Small intestine (tissue), 7 donors: ENCODE measurements around the gene AQP12B. TPM values are rescaled to one million over a fixed set of nuclear protein-coding genes. Genes with fewer than 3 reads are reported as not detected.
"Not testable (repeated sequence)": the region's sequence is repeated elsewhere in the genome, so short reads cannot be mapped to it uniquely, and the experiment has no call there.

ENCODE experiments used
- DNase-seq, 2 donors: peaks; one replicate each; pipeline versions ENCODE4 v3.0.0 to v3.0.0-alpha.2; 2013
- FAIRE-seq: peaks from 2 replicates; lab custom pipeline; 2012; peaks lifted over from hg19 to GRCh38; lab: Jason Lieb, UNC
- H3K27ac ChIP-seq, 3 donors: one replicate each; pipeline ENCODE4 v1.5.1; 2013; ENCODE audit warnings: low read length in 2 of 3, mild to moderate bottlenecking in 2 of 3, control low read depth in 1 of 3, inconsistent platforms in 1 of 3, low read depth in 1 of 3, moderate library complexity in 1 of 3
- H3K27me3 ChIP-seq, 3 donors: one replicate each; pipeline ENCODE4 v1.6.1; 2013; ENCODE audit warnings: low read length in 3 of 3, inconsistent platforms in 1 of 3; ENCODE audit not compliant: control insufficient read depth in 3 of 3, insufficient read depth in 3 of 3
- H3K36me3 ChIP-seq, 3 donors: one replicate each; pipeline ENCODE4 v1.6.1; 2013; ENCODE audit warnings: low read length in 3 of 3, inconsistent platforms in 1 of 3, low read depth in 1 of 3, mild to moderate bottlenecking in 1 of 3, moderate library complexity in 1 of 3; ENCODE audit not compliant: control insufficient read depth in 3 of 3, insufficient read depth in 2 of 3
- H3K4me1 ChIP-seq, 3 donors: one replicate each; pipeline ENCODE4 v1.6.1; 2013; ENCODE audit warnings: low read length in 2 of 3, inconsistent platforms in 1 of 3, low read depth in 1 of 3, mild to moderate bottlenecking in 1 of 3, moderate library complexity in 1 of 3; ENCODE audit not compliant: control insufficient read depth in 3 of 3, insufficient read depth in 2 of 3
- H3K4me3 ChIP-seq, 3 donors: one replicate each; pipeline ENCODE4 v1.5.1; 2013; ENCODE audit warnings: low read length in 3 of 3, control low read depth in 1 of 3, inconsistent platforms in 1 of 3, low read depth in 1 of 3, mild to moderate bottlenecking in 1 of 3, moderate library complexity in 1 of 3
- H3K9me3 ChIP-seq, 2 donors: one replicate each; pipeline ENCODE4 v1.6.1; 2013; ENCODE audit warnings: low read depth in 1 of 2, low read length in 1 of 2; ENCODE audit not compliant: control insufficient read depth in 2 of 2, insufficient read depth in 1 of 2
- WGBS, 3 donors: extraction: QIAGEN DNeasy Blood & Tissue Kit; methylation state at CpG; one replicate each; pipeline ENCODE4 v1.1.7; 2013; 5-methylcytosine and 5-hydroxymethylcytosine counted together
- polyA plus RNA-seq, 4 donors: library from polyadenylated mRNA; stranded (reverse) in 3 of 4; unstranded in 1 of 4; fragments of 200-250 nt in 3 of 4; fragments of 120-200 nt in 1 of 4; gene quantifications; one replicate each; pipeline versions ENCODE4 v1.2.1 to v1.2.3, GENCODE V29; 2013
- donor health status: healthy with polysubstance abuse.
- donor health status: control.
- donor health status: control.
- donor health status: Bipolar disorder and iron deficiency.
- donor health status: healthy.

Gene AQP12B
- polyA plus RNA-seq, 4 donors: 1.3 to 11.5 TPM; not detected in 2

GRCh38 chr2:240659883-240660282 lies 22.8 kb downstream of the AQP12B start:
- 93 to 95% (median 95%) methylated on average over 7 of the region's 7 CpGs for WGBS, 3 donors

GRCh38 chr2:240655931-240656886 lies 26.5 kb downstream of the AQP12B start:
- no peak for FAIRE-seq

More at GRCh38 chr2:240659883-240660282, 22.8 kb downstream of the AQP12B start:
- H3K9me3 ChIP-seq, H3K4me1 ChIP-seq, FAIRE-seq, DNase-seq, H3K4me3 ChIP-seq, H3K27ac ChIP-seq, H3K27me3 ChIP-seq, H3K36me3 ChIP-seq: not testable (repeated sequence)

GRCh38 chr2:240651185-240651584 lies 31.5 kb downstream of the AQP12B start:
- Histone ChIP-seq H3K27me3 (peaks cover 0 to 29% (median 15%) of the 10 kb centered on the region in 3 donors), H3K27ac (no peak overlapping the region), H3K36me3 (no peaks in the 10 kb centered on the region), H3K9me3 (peaks cover 0 to 8% of the 10 kb centered on the region in 2 donors), H3K4me1 (no peaks in the 10 kb centered on the region), H3K4me3 (no peak overlapping the region)
- FAIRE-seq (no peak), DNase-seq (no peak)
- WGBS, 3 donors: 27 to 69% (median 37%) methylated on average over 3 of the region's 3 CpGs

More at GRCh38 chr2:240655931-240656886, 26.5 kb downstream of the AQP12B start:
- H3K9me3 ChIP-seq: peaks cover 0 to 5% of the 10 kb centered on the region in 2 donors
- H3K27ac ChIP-seq: no peak overlapping the region
- H3K4me1 ChIP-seq: no peaks in the 10 kb centered on the region
- DNase-seq: no peak
- peaks cover 0 to 4% (median 0%) of the 10 kb centered on the region in 3 donors for H3K27me3 ChIP-seq
- WGBS, 3 donors: 68 to 70% (median 70%) methylated on average over 10 of the region's 10 CpGs
- no peaks in the 10 kb centered on the region for H3K36me3 ChIP-seq
- H3K4me3 ChIP-seq: no peak overlapping the region

- H3K4me3 ChIP-seq: no peak overlapping the region
- DNase-seq: no peak
These were observed 32.3 kb downstream of the AQP12B start for GRCh38 chr2:240650254-240650965.

GRCh38 chr2:240649331-240649730 lies 33.4 kb downstream of the AQP12B start:
- Histone ChIP-seq H3K9me3 (peaks cover 1 to 8% of the 10 kb centered on the region in 2 donors), H3K36me3 (no peaks in the 10 kb centered on the region), H3K27me3 (peaks cover 0 to 29% (median 13%) of the 10 kb centered on the region in 3 donors), H3K27ac (no peak overlapping the region), H3K4me1 (no peaks in the 10 kb centered on the region), H3K4me3 (no peak overlapping the region)
- DNase-seq: no peak
- 48 to 67% (median 61%) methylated on average over 7 of the region's 7 CpGs for WGBS, 3 donors
- FAIRE-seq: no peak

More at GRCh38 chr2:240650254-240650965, 32.3 kb downstream of the AQP12B start:
- Histone ChIP-seq H3K4me1 (no peaks in the 10 kb centered on the region), H3K36me3 (no peaks in the 10 kb centered on the region), H3K27ac (no peak overlapping the region), H3K9me3 (peaks cover 1 to 8% of the 10 kb centered on the region in 2 donors), H3K27me3 (peaks cover 0 to 29% (median 15%) of the 10 kb centered on the region in 3 donors)
- 88 to 91% (median 89%) methylated on average over 13 of the region's 13 CpGs for WGBS, 3 donors
- FAIRE-seq: no peak

GRCh38 chr2:240648650-240649275 lies 33.9 kb downstream of the AQP12B start:
- FAIRE-seq (no peak), DNase-seq (no peak)
- H3K4me1 ChIP-seq: no peaks in the 10 kb centered on the region
- no peak overlapping the region for H3K27ac ChIP-seq
- no peak overlapping the region for H3K4me3 ChIP-seq
- WGBS, 3 donors: 35 to 38% (median 36%) methylated on average over 18 to 19 of the region's 19 CpGs
- H3K9me3 ChIP-seq: peaks cover 1 to 8% of the 10 kb centered on the region in 2 donors
- no peaks in the 10 kb centered on the region for H3K36me3 ChIP-seq
- H3K27me3 ChIP-seq: peaks cover 0 to 29% (median 13%) of the 10 kb centered on the region in 3 donors

- peaks cover 0 to 29% (median 13%) of the 10 kb centered on the region in 3 donors for H3K27me3 ChIP-seq
- H3K4me1 ChIP-seq: no peaks in the 10 kb centered on the region
- H3K9me3 ChIP-seq: peaks cover 1 to 8% of the 10 kb centered on the region in 2 donors
- 61 to 75% (median 74%) methylated on average over 6 of the region's 6 CpGs for WGBS, 3 donors
- DNase-seq: no peak
- FAIRE-seq: no peak
- H3K36me3 ChIP-seq: no peaks in the 10 kb centered on the region
- no peak overlapping the region for H3K27ac ChIP-seq
- no peak overlapping the region for H3K4me3 ChIP-seq
These were observed 34.5 kb downstream of the AQP12B start for GRCh38 chr2:240648155-240648649.
